A549 treated with Mapracorat at 1 μM for 4 hours (cell line): ENCODE measurements around the gene HSD11B2. TPM values are rescaled to one million over a fixed set of nuclear protein-coding genes. Genes with fewer than 3 reads are reported as not detected.

ENCODE experiments used
- total RNA-seq: library from RNA; stranded (reverse); fragments of 200-300 nt; extraction: Qiagen RNA extraction; gene quantifications from 5 replicates; pipeline ENCODE4 v1.2.3, GENCODE V29; 2022

Gene HSD11B2
- 1.6 to 2.4 TPM (median 2.1 TPM) in 5 replicates for total RNA-seq

DNA sequence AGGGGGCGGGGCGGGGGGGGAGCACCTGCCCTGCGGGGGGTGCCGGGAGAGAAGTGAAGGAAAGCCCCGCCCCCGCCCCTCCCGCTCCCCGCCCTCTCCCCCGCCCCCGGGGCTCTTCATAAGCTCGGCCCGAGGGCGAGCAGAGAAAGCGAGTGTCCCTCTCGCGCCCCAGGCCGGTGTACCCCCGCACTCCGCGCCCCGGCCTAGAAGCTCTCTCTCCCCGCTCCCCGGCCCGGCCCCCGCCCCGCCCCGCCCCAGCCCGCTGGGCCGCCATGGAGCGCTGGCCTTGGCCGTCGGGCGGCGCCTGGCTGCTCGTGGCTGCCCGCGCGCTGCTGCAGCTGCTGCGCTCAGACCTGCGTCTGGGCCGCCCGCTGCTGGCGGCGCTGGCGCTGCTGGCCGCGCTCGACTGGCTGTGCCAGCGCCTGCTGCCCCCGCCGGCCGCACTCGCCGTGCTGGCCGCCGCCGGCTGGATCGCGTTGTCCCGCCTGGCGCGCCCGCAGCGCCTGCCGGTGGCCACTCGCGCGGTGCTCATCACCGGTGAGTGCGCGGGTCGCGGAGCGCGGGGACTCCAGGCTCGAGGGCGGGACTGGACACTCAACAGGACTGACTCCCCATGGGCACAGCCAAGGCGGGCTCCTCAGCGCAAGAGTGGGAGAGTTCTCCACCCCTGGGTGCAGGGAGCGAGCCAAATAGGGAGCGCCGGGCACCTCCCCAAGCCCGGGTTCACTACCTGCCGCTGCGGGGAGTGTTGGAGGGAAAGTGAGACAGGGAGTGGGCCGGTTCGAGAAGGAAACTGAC, at the start of gene HSD11B2:
Gene HSD11B2 (plus strand): TSS at position 145 of the 798 bp plus-strand sequence. CDS start 128 bp downstream, at position 273.

DNA sequence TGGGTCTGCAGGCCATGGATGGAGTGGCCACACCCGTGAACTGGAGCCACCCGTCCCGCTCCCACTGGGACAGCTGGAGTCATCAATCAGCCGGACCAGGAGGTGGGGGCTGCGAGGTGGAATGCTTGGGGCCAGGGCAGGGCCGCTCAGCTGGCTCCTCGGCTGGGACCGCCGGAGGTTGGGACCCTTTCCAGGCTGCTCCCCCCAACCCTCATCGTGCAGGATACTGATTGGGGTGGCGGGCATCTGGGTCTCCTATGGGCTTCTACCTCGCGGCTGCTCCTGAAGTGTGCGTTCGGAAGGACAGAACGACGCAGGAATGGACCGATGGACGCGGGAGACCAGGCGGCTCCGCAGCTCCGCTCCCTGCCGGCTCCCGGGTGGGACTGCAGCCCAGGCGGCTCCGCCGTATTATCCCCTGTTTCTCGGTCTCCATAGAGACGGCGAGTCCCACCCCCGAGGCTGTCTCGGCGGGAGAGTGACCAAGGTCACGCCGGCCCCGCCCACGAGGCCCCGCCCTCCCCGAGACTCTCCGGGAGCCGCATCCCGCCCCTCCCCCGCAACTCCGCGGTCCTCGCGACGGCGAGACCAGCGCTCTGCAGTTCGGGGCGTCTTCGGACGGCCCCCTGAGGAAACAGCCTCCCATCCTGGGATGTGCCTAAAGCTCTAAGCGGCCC, 37.7 kb upstream of the HSD11B2 start, which contains the start of gene TPPP3:
Gene TPPP3 (minus strand): TSS at position 388 of the 677 bp plus-strand sequence. CDS start 2,387 bp downstream, outside the sequence.

DNA sequence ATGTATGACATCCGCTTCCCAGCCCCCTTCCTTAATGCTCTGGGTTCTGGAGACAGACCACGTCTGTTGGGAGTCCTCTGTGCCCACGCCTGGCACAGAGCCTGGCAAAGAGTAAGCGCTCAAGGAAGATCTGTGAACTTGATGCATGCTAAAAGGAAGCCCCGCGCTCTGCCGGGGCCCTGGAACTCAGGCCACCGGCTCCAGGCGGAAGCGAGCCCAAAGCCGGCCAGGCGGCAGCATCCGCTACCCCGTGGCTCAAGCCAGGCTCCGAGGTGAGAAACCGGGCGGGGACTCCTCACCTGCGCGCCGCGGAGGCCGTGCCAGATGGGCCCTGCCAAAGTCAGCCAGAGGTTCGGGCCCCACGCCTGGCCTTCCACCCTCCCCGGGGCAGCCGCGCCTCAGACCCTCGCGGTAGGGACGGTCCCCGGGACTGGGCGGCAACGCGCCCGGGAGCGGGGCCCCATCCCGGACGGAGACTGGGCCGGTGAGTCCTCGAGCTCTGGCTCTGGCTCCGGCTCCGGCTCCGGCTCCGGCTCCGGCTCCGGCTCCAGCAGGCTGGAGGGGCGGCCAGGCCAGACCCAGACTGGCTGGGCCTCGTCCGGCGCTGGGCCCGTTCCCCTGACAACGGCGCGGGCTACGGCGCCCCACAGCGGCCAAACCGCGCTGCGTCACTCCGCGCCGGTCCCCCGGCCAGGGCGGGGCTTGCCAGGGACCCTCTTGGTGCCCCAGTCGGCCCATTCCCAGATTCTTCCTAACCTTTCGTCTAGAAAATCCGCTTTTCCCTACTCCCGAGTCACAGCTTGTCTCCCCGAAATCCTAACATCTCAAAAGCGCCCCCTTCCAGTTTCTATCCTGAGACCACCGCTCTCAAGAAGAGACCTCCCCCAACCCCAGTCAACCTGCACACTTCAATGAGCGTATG, 14.8 kb upstream of the HSD11B2 start, which contains the start of gene ZDHHC1:
Gene ZDHHC1 (minus strand): TSS at position 606 of the 922 bp plus-strand sequence. CDS start 8,702 bp downstream, outside the sequence.

DNA sequence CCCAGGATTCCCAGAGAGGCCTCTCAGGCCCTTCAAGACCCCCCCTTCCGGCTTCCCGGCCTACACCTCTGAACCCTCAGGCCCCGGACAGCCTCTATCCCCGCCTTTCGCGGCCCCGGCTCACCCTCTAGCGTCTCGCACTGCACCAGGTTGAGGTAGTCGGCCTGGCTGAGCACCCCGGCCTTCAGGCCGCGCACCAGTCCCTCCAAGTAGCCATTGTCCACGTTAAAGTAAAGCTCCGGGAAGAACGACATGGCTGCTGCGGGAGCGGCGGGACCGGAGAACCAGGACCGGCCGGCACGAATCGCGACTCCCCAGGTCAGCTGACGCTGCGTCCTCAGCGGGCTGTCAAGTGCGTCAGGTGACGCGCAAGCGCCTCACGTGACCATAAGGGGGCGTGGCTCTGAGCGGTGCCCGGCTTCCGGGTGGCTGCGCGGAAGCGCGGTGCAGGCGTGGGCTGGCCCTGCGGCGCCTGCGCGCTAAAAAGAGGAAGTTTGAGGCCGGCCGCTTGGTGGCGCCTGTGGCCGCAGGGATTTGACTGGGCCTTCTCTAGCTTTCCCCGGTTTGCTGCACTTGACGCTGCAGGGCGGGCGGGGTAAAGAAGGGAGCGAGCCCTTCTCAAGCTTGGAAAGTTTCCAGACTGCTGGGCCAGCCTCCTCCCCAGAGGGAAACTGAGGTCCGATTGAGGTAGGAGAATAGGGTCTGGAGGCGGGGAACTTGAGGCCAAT, 50.1 kb downstream of the HSD11B2 start, which contains the start of gene ATP6V0D1:
Gene ATP6V0D1 (minus strand): TSS at position 325 of the 728 bp plus-strand sequence. CDS start 71 bp downstream, at position 254.

DNA sequence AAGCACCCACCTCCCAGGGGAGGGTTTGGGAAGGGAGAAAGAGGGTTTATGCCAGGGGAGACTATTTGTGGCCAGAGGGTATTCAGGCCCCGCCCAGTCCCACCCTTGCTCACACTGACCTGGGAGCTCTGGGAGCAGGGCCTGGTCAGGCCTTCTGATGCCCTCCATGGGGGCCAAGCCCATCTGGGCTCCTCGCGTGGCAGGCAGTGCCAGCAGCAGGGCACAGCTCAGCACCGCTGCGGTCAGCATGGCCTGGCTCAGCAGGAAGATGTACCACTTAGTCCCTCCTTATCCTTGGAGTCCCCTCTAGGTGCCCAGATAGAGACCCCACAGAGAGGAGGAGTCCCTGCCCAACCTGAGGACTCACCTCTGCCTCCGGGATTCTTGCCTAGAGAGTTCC, 52.2 kb downstream of the HSD11B2 start, which contains the start of gene AGRP:
Gene AGRP (minus strand): TSS at position 398 of the 400 bp plus-strand sequence. CDS start 149 bp downstream, at position 249.

Other genes with a start within 250 kb of the HSD11B2 start
- gene MATCAP1, start 247.2 kb upstream of the HSD11B2 start, total RNA-seq, result 4.2 to 8.5 TPM (median 6.5 TPM) in 5 replicates
- 0.06 to 0.32 TPM (median 0.23 TPM) in 4 of 5 replicates, not detected in the other for gene EXOC3L1, start 241.0 kb upstream of the HSD11B2 start, total RNA-seq
- gene E2F4, start 239.0 kb upstream of the HSD11B2 start, total RNA-seq, result 81.7 to 103 TPM (median 94.2 TPM) in 5 replicates
- 0.70 to 1.8 TPM (median 1.1 TPM) in 5 replicates for gene ELMO3, start 232.0 kb upstream of the HSD11B2 start, total RNA-seq
- 82.1 to 103 TPM (median 91.2 TPM) in 5 replicates for gene TMEM208, start 204.0 kb upstream of the HSD11B2 start, total RNA-seq
- 40.2 to 67.1 TPM (median 60.9 TPM) in 5 replicates for gene FHOD1, start 183.6 kb upstream of the HSD11B2 start, total RNA-seq
- 1.1 to 1.9 TPM (median 1.5 TPM) in 5 replicates for gene SLC9A5, start 182.1 kb upstream of the HSD11B2 start, total RNA-seq
- 9.7 to 17.3 TPM (median 14.6 TPM) in 5 replicates for gene PLEKHG4, start 151.6 kb upstream of the HSD11B2 start, total RNA-seq
- gene KCTD19, start 104.4 kb upstream of the HSD11B2 start, total RNA-seq, result 0.08 to 0.44 TPM (median 0.20 TPM) in 4 of 5 replicates, not detected in the other
- 0.08 to 0.09 TPM in 2 of 5 replicates, not detected in the others for gene LRRC36, start 104.3 kb upstream of the HSD11B2 start, total RNA-seq
- gene TPPP3, start 37.6 kb upstream of the HSD11B2 start, total RNA-seq, result 9.1 to 16.5 TPM (median 14.0 TPM) in 5 replicates
- 4.8 to 8.1 TPM (median 7.1 TPM) in 5 replicates for gene ZDHHC1, start 14.6 kb upstream of the HSD11B2 start, total RNA-seq
- gene ATP6V0D1, start 50.0 kb downstream of the HSD11B2 start, total RNA-seq, result 100 to 121 TPM (median 111 TPM) in 5 replicates
- gene AGRP, start 52.4 kb downstream of the HSD11B2 start, total RNA-seq, result not detected in 5 replicates
- 32.3 to 47.7 TPM (median 41.4 TPM) in 5 replicates for gene RIPOR1, start 97.7 kb downstream of the HSD11B2 start, total RNA-seq
- 32.0 to 34.9 TPM (median 33.5 TPM) in 5 replicates for gene CTCF, start 131.4 kb downstream of the HSD11B2 start, total RNA-seq
- gene CARMIL2, start 214.0 kb downstream of the HSD11B2 start, total RNA-seq, result 1.3 to 3.5 TPM (median 2.1 TPM) in 5 replicates
- 25.9 to 36.9 TPM (median 36.1 TPM) in 5 replicates for gene ACD, start 229.1 kb downstream of the HSD11B2 start, total RNA-seq
- gene PARD6A, start 229.8 kb downstream of the HSD11B2 start, total RNA-seq, result 1.3 to 2.8 TPM (median 2.2 TPM) in 5 replicates
- gene ENKD1, start 235.6 kb downstream of the HSD11B2 start, total RNA-seq, result 6.9 to 12.7 TPM (median 10.0 TPM) in 5 replicates
- gene C16orf86, start 235.7 kb downstream of the HSD11B2 start, total RNA-seq, result 0.13 to 0.30 TPM in 2 of 5 replicates, not detected in the others